HEK293 (cell line): ENCODE data around the gene CHMP4A.

Source experiments
- CTCF ChIA-PET: fragments of 350-600 bp; formaldehyde crosslinking; extraction: SDS; loops from one replicate; lab custom pipeline; 2021; ENCODE audit warnings: antibody characterized with exemption; lab: Yijun Ruan, JAX
- POLR2A ChIA-PET: fragments of 300-600 bp; formaldehyde crosslinking; extraction: SDS; loops from one replicate; lab custom pipeline; 2020; ENCODE audit warnings: antibody characterized with exemption, inconsistent platforms; lab: Yijun Ruan, JAX
- H3K27ac ChIP-seq: fragments of 200-500 bp; sonication (Bioruptor generic); 2 replicates; pipeline ENCODE4 v1.5.1; 2014; ENCODE audit warnings: low read depth, low read length, control low read depth, inconsistent platforms; ENCODE audit errors: extremely low read depth
- H3K36me3 ChIP-seq, 2 experiments: fragments of 200-500 bp in 1 of 2; sonication (Bioruptor generic) in 1 of 2; 1 replicate in 1 of 2; 2 replicates in 1 of 2; pipeline ENCODE4 v1.5.1; 2014 to 2017; ENCODE audit warnings: inconsistent platforms in 2 of 2, low read length in 2 of 2; ENCODE audit not compliant: control insufficient read depth in 2 of 2, insufficient read depth in 1 of 2
- H3K4me1 ChIP-seq: fragments of 200-500 bp; sonication (Bioruptor generic); 2 replicates; pipeline ENCODE4 v1.5.1; 2014; ENCODE audit warnings: mild to moderate bottlenecking, low read length, inconsistent platforms; ENCODE audit not compliant: control insufficient read depth, insufficient read depth
- H3K4me3 ChIP-seq: 2 replicates; pipeline ENCODE4 v1.5.1; 2011; ENCODE audit warnings: low read depth, mild to moderate bottlenecking, control low read depth, low read length, moderate library complexity
- H3K9me3 ChIP-seq: fragments of 200-500 bp; sonication (Bioruptor generic); 2 replicates; pipeline ENCODE4 v1.5.1; 2014; ENCODE audit warnings: low read depth, low read length, inconsistent platforms; ENCODE audit not compliant: control insufficient read depth, insufficient read depth
- EGR2 ChIP-seq: fragments of 450-650 bp; formaldehyde crosslinking; IDR thresholded peaks from 2 replicates; pipeline ENCODE4 v1.5.1; 2016; ENCODE audit warnings: low read depth, missing biosample characterization, missing genetic modification characterization
- GLI4 ChIP-seq: fragments of 450-650 bp; formaldehyde crosslinking; IDR thresholded peaks from 2 replicates; pipeline ENCODE4 v1.5.1; 2016; ENCODE audit warnings: missing biosample characterization, missing genetic modification characterization
- HOXC10 ChIP-seq: sonication (generic); formaldehyde crosslinking; IDR thresholded peaks from 2 replicates; pipeline ENCODE4 v1.8.1; 2023; ENCODE audit warnings: mild to moderate bottlenecking, missing genetic modification reagents
- INSM2 ChIP-seq: fragments of 450-650 bp; formaldehyde crosslinking; IDR thresholded peaks from 2 replicates; pipeline ENCODE4 v1.5.1; 2016; ENCODE audit warnings: missing biosample characterization, missing genetic modification characterization
- KLF10 ChIP-seq: fragments of 450-650 bp; IDR thresholded peaks from 2 replicates; pipeline ENCODE4 v1.5.1; 2018; ENCODE audit warnings: missing biosample characterization, mild to moderate bottlenecking, missing genetic modification characterization
- KLF8 ChIP-seq: fragments of 450-650 bp; formaldehyde crosslinking; IDR thresholded peaks from 2 replicates; pipeline ENCODE4 v1.5.1; 2016; ENCODE audit warnings: missing biosample characterization, missing genetic modification characterization
- KLF9 ChIP-seq: fragments of 450-650 bp; formaldehyde crosslinking; IDR thresholded peaks from 2 replicates; pipeline ENCODE4 v1.5.1; 2016; ENCODE audit warnings: missing biosample characterization, missing genetic modification characterization, low read depth
- OVOL3 ChIP-seq: fragments of 450-650 bp; formaldehyde crosslinking; IDR thresholded peaks from 2 replicates; pipeline ENCODE4 v1.5.1; 2016; ENCODE audit warnings: missing biosample characterization, missing genetic modification characterization
- SALL2 ChIP-seq: fragments of 450-650 bp; formaldehyde crosslinking; IDR thresholded peaks from 2 replicates; pipeline ENCODE4 v1.5.0; 2017; ENCODE audit warnings: missing biosample characterization, mild to moderate bottlenecking, missing genetic modification characterization, borderline replicate concordance
- SP2 ChIP-seq: fragments of 450-650 bp; formaldehyde crosslinking; IDR thresholded peaks from 2 replicates; pipeline ENCODE4 v1.5.1; 2016; ENCODE audit warnings: missing biosample characterization, missing genetic modification characterization
- SP7 ChIP-seq: fragments of 450-650 bp; formaldehyde crosslinking; IDR thresholded peaks from 2 replicates; pipeline ENCODE4 v1.5.1; 2016; ENCODE audit warnings: missing biosample characterization, missing genetic modification characterization
- WT1 ChIP-seq: fragments of 450-650 bp; formaldehyde crosslinking; IDR thresholded peaks from 2 replicates; pipeline ENCODE4 v1.5.1; 2016; ENCODE audit warnings: missing biosample characterization, missing genetic modification characterization
- ZBTB48 ChIP-seq: fragments of 450-650 bp; formaldehyde crosslinking; IDR thresholded peaks from 2 replicates; pipeline ENCODE4 v1.5.1; 2016; ENCODE audit warnings: missing biosample characterization, missing genetic modification characterization
- ZBTB8A ChIP-seq: fragments of 450-650 bp; formaldehyde crosslinking; IDR thresholded peaks from 2 replicates; pipeline ENCODE4 v1.5.1; 2016; ENCODE audit warnings: missing biosample characterization, missing genetic modification characterization
- ZFP69B ChIP-seq: fragments of 450-650 bp; formaldehyde crosslinking; IDR thresholded peaks from 2 replicates; pipeline ENCODE4 v1.5.1; 2016; ENCODE audit warnings: missing biosample characterization, missing genetic modification characterization
- ZNF184 ChIP-seq: fragments of 450-650 bp; IDR thresholded peaks from 2 replicates; pipeline ENCODE4 v1.5.1; 2018; ENCODE audit warnings: missing biosample characterization, mild to moderate bottlenecking, missing genetic modification characterization
- ZNF2 ChIP-seq: fragments of 450-650 bp; formaldehyde crosslinking; IDR thresholded peaks from 2 replicates; pipeline ENCODE4 v1.5.1; 2016; ENCODE audit warnings: missing biosample characterization, missing genetic modification characterization
- ZNF214 ChIP-seq: fragments of 450-650 bp; formaldehyde crosslinking; IDR thresholded peaks from 2 replicates; pipeline ENCODE4 v1.5.1; 2017; ENCODE audit warnings: missing biosample characterization, mild to moderate bottlenecking, missing genetic modification characterization, borderline replicate concordance
- ZNF223 ChIP-seq: fragments of 450-650 bp; formaldehyde crosslinking; IDR thresholded peaks from 2 replicates; pipeline ENCODE4 v1.5.1; 2016; ENCODE audit warnings: missing biosample characterization, missing genetic modification characterization
- ZNF37A ChIP-seq: fragments of 450-650 bp; IDR thresholded peaks from 2 replicates; pipeline ENCODE4 v1.5.1; 2018; ENCODE audit warnings: missing biosample characterization, missing genetic modification characterization
- ZNF501 ChIP-seq: fragments of 450-650 bp; formaldehyde crosslinking; IDR thresholded peaks from 2 replicates; pipeline ENCODE4 v1.5.1; 2016; ENCODE audit warnings: missing biosample characterization, missing genetic modification characterization
- ZNF549 ChIP-seq: fragments of 450-650 bp; IDR thresholded peaks from 2 replicates; pipeline ENCODE4 v1.5.1; 2018; ENCODE audit warnings: missing biosample characterization, missing genetic modification characterization, mild to moderate bottlenecking, inconsistent platforms, moderate library complexity
- ZNF560 ChIP-seq: fragments of 450-650 bp; formaldehyde crosslinking; IDR thresholded peaks from 2 replicates; pipeline ENCODE4 v1.5.1; 2017; ENCODE audit warnings: missing biosample characterization, missing genetic modification characterization, borderline replicate concordance
- ZNF629 ChIP-seq: fragments of 450-650 bp; formaldehyde crosslinking; IDR thresholded peaks from 2 replicates; pipeline ENCODE4 v1.5.1; 2017; ENCODE audit warnings: missing biosample characterization, missing genetic modification characterization
- ZNF692 ChIP-seq: fragments of 450-650 bp; formaldehyde crosslinking; IDR thresholded peaks from 2 replicates; pipeline ENCODE4 v1.5.1; 2016; ENCODE audit warnings: missing biosample characterization, missing genetic modification characterization
- ZNF747 ChIP-seq: fragments of 450-650 bp; formaldehyde crosslinking; IDR thresholded peaks from 2 replicates; pipeline ENCODE4 v1.5.1; 2016; ENCODE audit warnings: missing biosample characterization, missing genetic modification characterization
- TF ChIP-seq, protein P1 (sequence below): fragments of 450-650 bp; IDR thresholded peaks from 2 replicates; pipeline ENCODE4 v1.5.1; 2018; ENCODE audit warnings: missing biosample characterization, missing genetic modification characterization
- TF ChIP-seq, protein P2 (sequence below): fragments of 450-650 bp; formaldehyde crosslinking; IDR thresholded peaks from 2 replicates; pipeline ENCODE4 v1.5.1; 2016; ENCODE audit warnings: missing biosample characterization, missing genetic modification characterization
- TF ChIP-seq, protein P3 (sequence below): fragments of 450-650 bp; formaldehyde crosslinking; IDR thresholded peaks from 2 replicates; pipeline ENCODE4 v1.5.1; 2016; ENCODE audit warnings: missing biosample characterization, missing genetic modification characterization

CHMP4A gene

DNA sequence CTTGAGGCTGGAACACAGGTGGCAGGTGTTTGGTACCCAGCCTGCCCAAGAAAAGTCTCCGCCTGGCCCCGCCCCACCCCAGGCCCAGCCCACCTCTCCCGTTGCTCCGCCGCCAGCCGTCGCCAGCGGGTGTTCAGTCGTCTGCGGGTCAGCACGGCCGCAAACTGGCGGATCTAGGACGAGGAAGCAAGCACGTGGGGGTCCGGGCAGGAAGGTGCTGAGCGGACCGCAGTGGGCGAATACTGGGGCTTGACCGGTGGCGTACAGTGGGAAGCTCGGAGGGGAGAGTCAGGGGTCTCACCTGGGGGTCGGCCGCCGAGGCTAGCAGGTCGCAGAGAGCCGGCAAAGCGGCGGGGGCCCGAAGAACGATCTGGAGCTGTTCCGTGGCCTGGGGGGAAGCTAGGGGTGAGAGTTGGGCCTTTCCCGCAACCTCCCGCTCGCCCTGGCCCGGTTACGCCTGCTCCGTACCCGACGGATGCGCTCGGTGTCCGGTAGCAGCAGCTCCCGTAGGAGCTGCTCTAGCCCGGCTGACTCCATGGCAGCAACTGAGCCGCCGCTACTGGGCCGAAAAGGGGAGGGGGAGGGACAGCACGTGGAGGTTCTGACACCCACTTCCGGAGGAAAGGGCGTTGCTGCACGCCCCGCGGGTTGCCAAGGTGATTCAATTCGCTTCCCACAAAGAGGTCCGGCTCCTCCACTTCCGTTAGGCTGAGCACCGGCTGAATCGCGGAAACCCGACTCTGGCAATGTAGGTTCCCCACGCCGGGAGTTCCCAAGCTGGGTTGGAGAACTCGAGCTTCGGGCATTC is 24.8 kb downstream of the CHMP4A start, which contains the start of gene IPO4:
Gene IPO4 (minus strand): TSS at position 566 of the 808 bp plus-strand sequence. CDS start 29 bp downstream, at position 537.
- Histone ChIP-seq H3K9me3 (no peaks in the 10 kb centered on the region), H3K36me3 (peaks cover 6 to 79% of the 10 kb centered on the region in 2 experiments), H3K4me1 (peaks cover 7% of the 10 kb centered on the region; the same call in 1 of the 2 replicates), H3K4me3 (peak within 1 kb of the TSS; percentile 84), H3K27ac (peak within 1 kb of the TSS; percentile 87)
- POLR2A ChIA-PET, result interaction anchor here (0.6 to 2.3 kb wide), 18 partner anchors 7 to 867 kb away, joined by 3 to 19 read pairs (median 6); partner anchors contain the start of genes CHMP4A, DCAF11, EMC9 and IRF9
- CTCF ChIA-PET, result interaction anchor here (0.6 to 3.0 kb wide), 4 partner anchors 27 to 174 kb away, joined by 3 to 12 read pairs (median 3); partner anchors contain the start of gene IRF9
- peak; percentile 89 for TF ChIP-seq ZNF629 (tag by site-specific recombination)
- no peak for TF ChIP-seq ZNF549 (tag by site-specific recombination)
- TF ChIP-seq ZBTB8A, result peak; percentile 72
- TF ChIP-seq ZNF37A (tag by site-specific recombination), result no peak
- TF ChIP-seq KLF8 (tag by site-specific recombination), result peak; percentile 99
- peak; percentile 93 for TF ChIP-seq SP7 (tag by site-specific recombination)
- no peak for TF ChIP-seq ZNF214 (tag by site-specific recombination)
- peak; percentile 72 for TF ChIP-seq WT1 (tag by site-specific recombination)
- TF ChIP-seq ZNF2 (tag by site-specific recombination), result peak; percentile 91
- TF ChIP-seq, protein P1, sequence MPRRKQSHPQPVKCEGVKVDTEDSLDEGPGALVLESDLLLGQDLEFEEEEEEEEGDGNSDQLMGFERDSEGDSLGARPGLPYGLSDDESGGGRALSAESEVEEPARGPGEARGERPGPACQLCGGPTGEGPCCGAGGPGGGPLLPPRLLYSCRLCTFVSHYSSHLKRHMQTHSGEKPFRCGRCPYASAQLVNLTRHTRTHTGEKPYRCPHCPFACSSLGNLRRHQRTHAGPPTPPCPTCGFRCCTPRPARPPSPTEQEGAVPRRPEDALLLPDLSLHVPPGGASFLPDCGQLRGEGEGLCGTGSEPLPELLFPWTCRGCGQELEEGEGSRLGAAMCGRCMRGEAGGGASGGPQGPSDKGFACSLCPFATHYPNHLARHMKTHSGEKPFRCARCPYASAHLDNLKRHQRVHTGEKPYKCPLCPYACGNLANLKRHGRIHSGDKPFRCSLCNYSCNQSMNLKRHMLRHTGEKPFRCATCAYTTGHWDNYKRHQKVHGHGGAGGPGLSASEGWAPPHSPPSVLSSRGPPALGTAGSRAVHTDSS (tag by site-specific recombination), result peak; percentile 63
- peak; percentile 93 for TF ChIP-seq KLF9
- peak; percentile 63; the same call in 1 of the 2 replicates for TF ChIP-seq GLI4 (tag by site-specific recombination)
- peak; percentile 45; the same call in 1 of the 2 replicates for TF ChIP-seq ZBTB48 (tag by site-specific recombination)
- TF ChIP-seq, protein P2, sequence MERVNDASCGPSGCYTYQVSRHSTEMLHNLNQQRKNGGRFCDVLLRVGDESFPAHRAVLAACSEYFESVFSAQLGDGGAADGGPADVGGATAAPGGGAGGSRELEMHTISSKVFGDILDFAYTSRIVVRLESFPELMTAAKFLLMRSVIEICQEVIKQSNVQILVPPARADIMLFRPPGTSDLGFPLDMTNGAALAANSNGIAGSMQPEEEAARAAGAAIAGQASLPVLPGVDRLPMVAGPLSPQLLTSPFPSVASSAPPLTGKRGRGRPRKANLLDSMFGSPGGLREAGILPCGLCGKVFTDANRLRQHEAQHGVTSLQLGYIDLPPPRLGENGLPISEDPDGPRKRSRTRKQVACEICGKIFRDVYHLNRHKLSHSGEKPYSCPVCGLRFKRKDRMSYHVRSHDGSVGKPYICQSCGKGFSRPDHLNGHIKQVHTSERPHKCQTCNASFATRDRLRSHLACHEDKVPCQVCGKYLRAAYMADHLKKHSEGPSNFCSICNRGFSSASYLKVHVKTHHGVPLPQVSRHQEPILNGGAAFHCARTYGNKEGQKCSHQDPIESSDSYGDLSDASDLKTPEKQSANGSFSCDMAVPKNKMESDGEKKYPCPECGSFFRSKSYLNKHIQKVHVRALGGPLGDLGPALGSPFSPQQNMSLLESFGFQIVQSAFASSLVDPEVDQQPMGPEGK (tag by site-specific recombination), result peak; percentile 93
- peak; percentile 57 for TF ChIP-seq EGR2 (tag by site-specific recombination)
- TF ChIP-seq, protein P3, sequence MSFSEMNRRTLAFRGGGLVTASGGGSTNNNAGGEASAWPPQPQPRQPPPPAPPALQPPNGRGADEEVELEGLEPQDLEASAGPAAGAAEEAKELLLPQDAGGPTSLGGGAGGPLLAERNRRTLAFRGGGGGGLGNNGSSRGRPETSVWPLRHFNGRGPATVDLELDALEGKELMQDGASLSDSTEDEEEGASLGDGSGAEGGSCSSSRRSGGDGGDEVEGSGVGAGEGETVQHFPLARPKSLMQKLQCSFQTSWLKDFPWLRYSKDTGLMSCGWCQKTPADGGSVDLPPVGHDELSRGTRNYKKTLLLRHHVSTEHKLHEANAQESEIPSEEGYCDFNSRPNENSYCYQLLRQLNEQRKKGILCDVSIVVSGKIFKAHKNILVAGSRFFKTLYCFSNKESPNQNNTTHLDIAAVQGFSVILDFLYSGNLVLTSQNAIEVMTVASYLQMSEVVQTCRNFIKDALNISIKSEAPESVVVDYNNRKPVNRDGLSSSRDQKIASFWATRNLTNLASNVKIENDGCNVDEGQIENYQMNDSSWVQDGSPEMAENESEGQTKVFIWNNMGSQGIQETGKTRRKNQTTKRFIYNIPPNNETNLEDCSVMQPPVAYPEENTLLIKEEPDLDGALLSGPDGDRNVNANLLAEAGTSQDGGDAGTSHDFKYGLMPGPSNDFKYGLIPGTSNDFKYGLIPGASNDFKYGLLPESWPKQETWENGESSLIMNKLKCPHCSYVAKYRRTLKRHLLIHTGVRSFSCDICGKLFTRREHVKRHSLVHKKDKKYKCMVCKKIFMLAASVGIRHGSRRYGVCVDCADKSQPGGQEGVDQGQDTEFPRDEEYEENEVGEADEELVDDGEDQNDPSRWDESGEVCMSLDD (tag by site-specific recombination), result no peak
- TF ChIP-seq ZNF184, result peak; percentile 89; the same call in 1 of the 2 replicates
- peak; percentile 90 for TF ChIP-seq ZNF501 (tag by site-specific recombination)
- peak; percentile 89 for TF ChIP-seq INSM2 (tag by site-specific recombination)
- TF ChIP-seq ZNF692 (tag by site-specific recombination), result peak; percentile 82
- no peak for TF ChIP-seq ZNF747
- no peak for TF ChIP-seq HOXC10 (CRISPR knock-in tag)
- TF ChIP-seq SP2 (tag by site-specific recombination), result peak; percentile 88
- TF ChIP-seq OVOL3, result peak; percentile 73; the same call in 1 of the 2 replicates
- no peak for TF ChIP-seq ZNF560 (tag by site-specific recombination)
- no peak for TF ChIP-seq ZNF223
- TF ChIP-seq KLF10 (tag by site-specific recombination), result peak; percentile 92
- TF ChIP-seq ZFP69B (tag by site-specific recombination), result peak; percentile 73; the same call in 1 of the 2 replicates
- 0 out of 2 replicates have a peak, but pooled peaks have one; percentile 77 for TF ChIP-seq SALL2 (tag by site-specific recombination)
